RWPE2 (cell line): ENCODE measurements around the gene DESI2.

Experiments
- ATAC-seq: fragments of 200-7000 bp; cut with Tn5 transposase; 3 replicates; pipeline ENCODE4 v1.9.1; 2021; ENCODE audit warnings: low read depth
- DNase-seq: peaks from one replicate; pipeline ENCODE4 v3.0.0-alpha.2; 2020; ENCODE audit warnings: low spot score
- H3K27ac ChIP-seq: fragments of 450-650 bp; 2 replicates; pipeline ENCODE4 v1.5.1; 2017; ENCODE audit warnings: mild to moderate bottlenecking; ENCODE audit not compliant: poor library complexity, severe bottlenecking
- H3K27me3 ChIP-seq: fragments of 250-450 bp; sonication (Bioruptor Pico); 2 replicates; pipeline ENCODE4 v1.5.1; 2021; ENCODE audit warnings: mild to moderate bottlenecking, moderate library complexity; ENCODE audit not compliant: insufficient read depth, poor library complexity, severe bottlenecking
- H3K36me3 ChIP-seq: fragments of 250-450 bp; sonication (Bioruptor Pico); 2 replicates; pipeline ENCODE4 v1.5.1; 2020; ENCODE audit warnings: low read depth, mild to moderate bottlenecking, moderate library complexity
- H3K4me1 ChIP-seq: fragments of 250-450 bp; sonication (Bioruptor Pico); 2 replicates; pipeline ENCODE4 v1.5.1; 2021; ENCODE audit warnings: mild to moderate bottlenecking, moderate library complexity; ENCODE audit not compliant: insufficient read depth, poor library complexity, severe bottlenecking
- H3K4me3 ChIP-seq: fragments of 250-450 bp; sonication (Bioruptor Pico); 2 replicates; pipeline ENCODE4 v1.5.1; 2021; ENCODE audit warnings: mild to moderate bottlenecking, moderate library complexity; ENCODE audit not compliant: severe bottlenecking
- H3K9me3 ChIP-seq: fragments of 250-450 bp; sonication (Bioruptor Pico); 2 replicates; pipeline ENCODE4 v1.5.1; 2021; ENCODE audit warnings: mild to moderate bottlenecking, moderate library complexity; ENCODE audit not compliant: severe bottlenecking
- TF ChIP-seq, protein P1 (sequence below): fragments of 450-650 bp; IDR thresholded peaks from one replicate; pipeline ENCODE4 v1.5.1; 2017; ENCODE audit warnings: mild to moderate bottlenecking, moderate library complexity; ENCODE audit not compliant: poor library complexity, severe bottlenecking

The DESI2 gene

GRCh38 chr1:244634546-244634945, 18.4 kb upstream of the DESI2 start:
- Histone ChIP-seq H3K4me1 (no peaks in the 10 kb centered on the region), H3K27me3 (no peaks in the 10 kb centered on the region), H3K36me3 (no peaks in the 10 kb centered on the region), H3K9me3 (peaks cover 4% of the 10 kb centered on the region), H3K27ac (no peak overlapping the region), H3K4me3 (no peak overlapping the region)
- TF ChIP-seq, protein P1, sequence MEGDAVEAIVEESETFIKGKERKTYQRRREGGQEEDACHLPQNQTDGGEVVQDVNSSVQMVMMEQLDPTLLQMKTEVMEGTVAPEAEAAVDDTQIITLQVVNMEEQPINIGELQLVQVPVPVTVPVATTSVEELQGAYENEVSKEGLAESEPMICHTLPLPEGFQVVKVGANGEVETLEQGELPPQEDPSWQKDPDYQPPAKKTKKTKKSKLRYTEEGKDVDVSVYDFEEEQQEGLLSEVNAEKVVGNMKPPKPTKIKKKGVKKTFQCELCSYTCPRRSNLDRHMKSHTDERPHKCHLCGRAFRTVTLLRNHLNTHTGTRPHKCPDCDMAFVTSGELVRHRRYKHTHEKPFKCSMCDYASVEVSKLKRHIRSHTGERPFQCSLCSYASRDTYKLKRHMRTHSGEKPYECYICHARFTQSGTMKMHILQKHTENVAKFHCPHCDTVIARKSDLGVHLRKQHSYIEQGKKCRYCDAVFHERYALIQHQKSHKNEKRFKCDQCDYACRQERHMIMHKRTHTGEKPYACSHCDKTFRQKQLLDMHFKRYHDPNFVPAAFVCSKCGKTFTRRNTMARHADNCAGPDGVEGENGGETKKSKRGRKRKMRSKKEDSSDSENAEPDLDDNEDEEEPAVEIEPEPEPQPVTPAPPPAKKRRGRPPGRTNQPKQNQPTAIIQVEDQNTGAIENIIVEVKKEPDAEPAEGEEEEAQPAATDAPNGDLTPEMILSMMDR: no peak
- ATAC-seq (no peak), DNase-seq (no peak)

DNA sequence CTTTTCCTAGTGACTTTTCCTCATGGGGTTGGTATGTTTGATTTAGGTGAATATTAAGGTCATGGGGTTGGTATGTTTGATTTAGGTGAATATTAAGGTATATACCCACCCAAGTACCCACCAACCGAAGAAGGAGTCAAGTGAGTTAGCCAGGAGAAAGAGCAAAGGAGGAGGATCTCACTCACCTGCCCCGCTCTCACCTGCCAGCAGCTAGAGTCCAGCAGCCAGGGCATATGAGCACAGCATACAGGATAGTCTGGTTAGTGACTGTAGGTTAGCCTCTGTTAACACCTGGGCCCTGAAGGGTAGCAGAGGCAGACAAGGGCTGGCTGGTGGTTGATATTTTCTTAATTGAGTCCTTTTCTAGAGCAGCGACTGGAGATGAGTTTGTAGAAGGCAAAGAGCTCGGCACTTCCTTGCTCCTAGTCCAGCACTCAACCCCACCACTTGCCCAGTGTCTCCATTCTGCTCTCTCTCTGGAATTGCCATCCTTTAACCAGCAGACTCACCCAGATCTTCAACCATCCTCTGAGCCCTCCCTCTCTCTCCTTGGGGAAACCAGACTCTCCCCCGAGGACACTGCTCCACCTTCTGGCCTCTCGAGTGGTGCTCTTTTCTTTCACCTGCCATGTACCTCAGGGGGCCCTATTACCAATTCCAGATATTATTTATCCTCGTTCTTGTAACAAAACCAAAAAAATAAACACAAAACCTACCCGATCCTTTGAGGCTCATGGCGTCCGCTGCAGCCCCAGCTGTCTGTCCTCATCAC, 16.3 kb upstream of the DESI2 start:
- Histone ChIP-seq H3K4me1 (no peaks in the 10 kb centered on the region), H3K27ac (no peak overlapping the region), H3K36me3 (no peaks in the 10 kb centered on the region), H3K9me3 (peaks cover 4% of the 10 kb centered on the region), H3K27me3 (no peaks in the 10 kb centered on the region), H3K4me3 (no peak overlapping the region)
- ATAC-seq: no peak
- no peak for DNase-seq
- TF ChIP-seq, protein P1: no peak

DNA sequence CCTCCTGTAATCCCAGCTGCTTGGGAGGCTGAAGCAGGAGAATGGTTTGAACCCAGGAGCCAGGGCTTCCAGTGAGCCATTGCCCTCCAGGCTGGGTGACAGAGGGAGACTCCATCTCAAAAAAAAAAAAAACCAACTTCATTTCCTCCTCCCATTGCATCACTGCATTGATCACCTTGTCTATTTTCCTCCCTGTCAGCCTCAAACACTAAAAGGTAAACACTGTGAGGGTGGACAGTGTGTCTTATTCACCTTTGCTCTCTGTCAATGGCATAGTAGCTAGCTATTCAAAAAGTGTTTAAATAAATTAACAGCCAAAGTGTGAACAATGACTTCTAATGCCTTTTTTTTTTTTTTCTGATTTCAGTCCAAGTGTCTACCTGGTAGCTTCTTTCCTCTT, 13.4 kb upstream of the DESI2 start:
- Histone ChIP-seq H3K36me3 (no peaks in the 10 kb centered on the region), H3K4me3 (no peak overlapping the region), H3K27ac (no peak overlapping the region), H3K27me3 (no peaks in the 10 kb centered on the region), H3K4me1 (no peaks in the 10 kb centered on the region), H3K9me3 (no peaks in the 10 kb centered on the region)
- ATAC-seq (no peak), DNase-seq (no peak)
- TF ChIP-seq, protein P1: no peak

DNA sequence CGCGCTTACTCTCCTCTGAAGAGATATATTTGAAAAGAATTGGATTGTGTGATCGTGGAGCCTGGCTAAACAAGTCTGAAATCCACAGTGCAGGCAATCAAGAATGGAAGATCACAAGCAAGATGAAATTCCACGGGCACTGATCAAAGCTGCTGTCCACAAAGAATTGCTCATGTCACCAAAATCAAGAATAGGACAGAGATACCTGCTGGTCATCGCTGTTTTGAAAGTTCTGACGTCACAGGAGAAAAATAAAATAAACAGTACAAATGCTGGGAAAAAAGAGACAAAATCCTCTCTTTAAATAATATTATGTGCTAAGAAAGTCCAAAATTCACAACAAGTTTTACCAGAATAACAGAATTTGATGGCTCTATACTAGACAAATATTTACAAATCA, 12.0 kb upstream of the DESI2 start:
- no peaks in the 10 kb centered on the region for H3K36me3 ChIP-seq
- H3K27me3 ChIP-seq: no peaks in the 10 kb centered on the region

GRCh38 chr1:244642526-244642925, 10.4 kb upstream of the DESI2 start:
- Histone ChIP-seq H3K4me3 (no peak overlapping the region), H3K27ac (no peak overlapping the region), H3K27me3 (no peaks in the 10 kb centered on the region), H3K36me3 (no peaks in the 10 kb centered on the region), H3K4me1 (no peaks in the 10 kb centered on the region), H3K9me3 (no peaks in the 10 kb centered on the region)
- ATAC-seq (no peak), DNase-seq (no peak)
- TF ChIP-seq, protein P1: no peak

More for the DNA sequence above, 12.0 kb upstream of the DESI2 start:
- no peak overlapping the region for H3K4me3 ChIP-seq
- DNase-seq: no peak
- no peaks in the 10 kb centered on the region for H3K4me1 ChIP-seq
- TF ChIP-seq, protein P1: no peak
- ATAC-seq: no peak
- no peaks in the 10 kb centered on the region for H3K9me3 ChIP-seq
- no peak overlapping the region for H3K27ac ChIP-seq
